HepG2 (cell line): ENCODE data around the gene GALR2. TPM values are rescaled to one million over a fixed set of nuclear protein-coding genes. Genes with fewer than 3 reads are reported as not detected.

Source experiments
- ATRX ChIP-seq: sonication (generic); formaldehyde crosslinking; IDR thresholded peaks from 2 replicates; pipeline ENCODE4 v1.4.0; 2020; ENCODE audit warnings: missing genetic modification reagents, borderline replicate concordance
- HNRNPLL ChIP-seq: fragments of 200-400 bp; formaldehyde crosslinking; IDR thresholded peaks from 2 replicates; pipeline ENCODE4 v1.6.1; 2017; ENCODE audit warnings: mild to moderate bottlenecking, low read depth, low read length; ENCODE audit not compliant: poor library complexity, severe bottlenecking
- HOXA3 ChIP-seq: sonication (generic); formaldehyde crosslinking; IDR thresholded peaks from 2 replicates; pipeline ENCODE4 v1.5.0; 2020; ENCODE audit warnings: missing genetic modification reagents
- KLF6 ChIP-seq: IDR thresholded peaks from 2 replicates; pipeline ENCODE4 v1.8.0; 2016; ENCODE audit warnings: missing biosample characterization, missing genetic modification reagents
- PAX8 ChIP-seq: sonication (generic); formaldehyde crosslinking; IDR thresholded peaks from 2 replicates; pipeline ENCODE4 v1.8.0; 2022; ENCODE audit warnings: mild to moderate bottlenecking, missing genetic modification reagents, borderline replicate concordance
- PRPF4 ChIP-seq: fragments of 200-400 bp; formaldehyde crosslinking; IDR thresholded peaks from 2 replicates; pipeline ENCODE4 v1.6.1; 2016; ENCODE audit warnings: low read length, low read depth; ENCODE audit not compliant: poor library complexity, severe bottlenecking
- RFX1 ChIP-seq: fragments of 450-650 bp; IDR thresholded peaks from 2 replicates; pipeline ENCODE4 v1.6.1; 2017
- TRIM24 ChIP-seq: sonication (generic); formaldehyde crosslinking; IDR thresholded peaks from 2 replicates; pipeline ENCODE4 v1.8.0; 2022; ENCODE audit warnings: mild to moderate bottlenecking, missing genetic modification reagents
- ZNF407 ChIP-seq: sonication (generic); formaldehyde crosslinking; IDR thresholded peaks from one replicate; pipeline ENCODE4 v1.5.1; 2020; ENCODE audit warnings: mild to moderate bottlenecking, missing genetic modification reagents; ENCODE audit errors: not compliant biosample characterization
- ZNF44 ChIP-seq: sonication (generic); formaldehyde crosslinking; IDR thresholded peaks from 2 replicates; pipeline ENCODE4 v1.5.1; 2020; ENCODE audit warnings: mild to moderate bottlenecking, missing genetic modification reagents
- ZNF543 ChIP-seq: sonication (generic); formaldehyde crosslinking; IDR thresholded peaks from 2 replicates; pipeline ENCODE4 v1.4.0; 2020; ENCODE audit warnings: mild to moderate bottlenecking, missing genetic modification reagents
- ZNF562 ChIP-seq: sonication (generic); formaldehyde crosslinking; IDR thresholded peaks from 2 replicates; pipeline ENCODE4 v1.8.0; 2022; ENCODE audit warnings: missing genetic modification reagents, borderline replicate concordance
- ZNF574 ChIP-seq: sonication (generic); formaldehyde crosslinking; IDR thresholded peaks from 2 replicates; pipeline ENCODE4 v1.4.0; 2020; ENCODE audit warnings: missing genetic modification reagents
- ZNF614 ChIP-seq: IDR thresholded peaks from 2 replicates; pipeline ENCODE4 v1.6.1; 2018; ENCODE audit warnings: missing biosample characterization, missing genetic modification reagents, inconsistent platforms, borderline replicate concordance
- ZNF7 ChIP-seq: IDR thresholded peaks from 2 replicates; pipeline ENCODE4 v1.6.1; 2016; ENCODE audit warnings: missing biosample characterization, missing genetic modification reagents
- ZNF710 ChIP-seq: sonication (generic); formaldehyde crosslinking; IDR thresholded peaks from 2 replicates; pipeline ENCODE4 v1.5.0; 2020; ENCODE audit warnings: mild to moderate bottlenecking, missing genetic modification reagents, borderline replicate concordance
- ZNF766 ChIP-seq: sonication (generic); formaldehyde crosslinking; IDR thresholded peaks from 2 replicates; pipeline ENCODE4 v1.5.0; 2020; ENCODE audit warnings: missing genetic modification reagents, borderline replicate concordance
- polyA plus RNA-seq, 8 experiments: library from polyadenylated mRNA; depleted of rRNA in 3 of 8; stranded (reverse) in 7 of 8; unstranded in 1 of 8; fragments of >200 nt; fragmentation: Illumina TruSeq in 4 of 8; extraction: Trizol in 4 of 8; gene quantifications; 2 replicates each; pipeline versions ENCODE4 v1.2.1 to v1.2.3, GENCODE V29; 2011 to 2016; ENCODE audit warnings: low read depth in 4 of 8, missing spikeins in 1 of 8, mixed read lengths in 1 of 8; ENCODE audit not compliant: insufficient read depth in 1 of 8
- total RNA-seq, 5 experiments: library from RNA; depleted of rRNA; stranded (reverse); fragments of >200 nt; fragmentation: Illumina TruSeq; extraction: Trizol; gene quantifications; 2 replicates each; pipeline ENCODE4 v1.2.3, GENCODE V29; 2016; ENCODE audit warnings: low read depth in 1 of 5

Gene GALR2
- total and polyA plus RNA-seq, 2 of the 13 experiments (the other 11 are each of a cell fraction or from before 2014, with no cell fraction given), result 0.48 to 0.58 TPM

GRCh38 chr17:76072148-76072858 is 2.3 kb upstream of the GALR2 start, which contains the start of gene SRP68 (continued):
- TF ChIP-seq ZNF407 (CRISPR knock-in tag), result peak; percentile 92
- TF ChIP-seq HNRNPLL, result peak; percentile 49
- TF ChIP-seq ZNF543, result peak; percentile 55
- TF ChIP-seq PRPF4, result no peak
- TF ChIP-seq ZNF562 (CRISPR knock-in tag), result no peak
- TF ChIP-seq RFX1, result no peak
- TF ChIP-seq KLF6, result peak; percentile 96
- TF ChIP-seq PAX8 (CRISPR knock-in tag), result peak; percentile 81
- TF ChIP-seq ATRX (CRISPR knock-in tag), result no peak
- TF ChIP-seq ZNF44, result peak; percentile 82; the same call in 1 of the 2 replicates
- peak; percentile 59 for TF ChIP-seq ZNF710 (CRISPR knock-in tag)
- no peak for TF ChIP-seq ZNF7 (CRISPR knock-in tag)
- no peak; the same call in 1 of the 2 replicates for TF ChIP-seq ZNF766 (CRISPR knock-in tag)
- peak; percentile 50; the same call in 1 of the 2 replicates for TF ChIP-seq ZNF614 (CRISPR knock-in tag)
- TF ChIP-seq TRIM24 (CRISPR knock-in tag), result no peak
- TF ChIP-seq ZNF574 (CRISPR knock-in tag), result peak; percentile 100
- peak; percentile 97 for TF ChIP-seq HOXA3
